Right cardiac atrium (tissue), 5 donors: Measurements from ENCODE around the gene FGD5. TPM values are rescaled to one million over a fixed set of nuclear protein-coding genes. Genes with fewer than 3 reads are reported as not detected.
A peak's percentile ranks its signal among the peaks of the same experiment; 100 is the strongest.

Experiments used
- ATAC-seq, 2 donors: fragments of 200-7000 bp; cut with Tn5 transposase; one replicate each; pipeline versions ENCODE4 v1.8.0 to v1.9.1; 2020; ENCODE audit warnings: moderate library complexity in 2 of 2, mild to moderate bottlenecking in 1 of 2
- DNase-seq, 3 donors: peaks; one replicate each; pipeline ENCODE4 v3.0.0-alpha.2; 2020
- H3K27ac ChIP-seq: one replicate; pipeline ENCODE4 v1.5.1; 2013; ENCODE audit warnings: mild to moderate bottlenecking, low read length, control low read depth, moderate library complexity
- H3K27me3 ChIP-seq: one replicate; pipeline ENCODE4 v1.6.1; 2013; ENCODE audit not compliant: control insufficient read depth, insufficient read depth
- H3K4me1 ChIP-seq: one replicate; pipeline ENCODE4 v1.6.1; 2013; ENCODE audit warnings: low read length; ENCODE audit not compliant: control insufficient read depth, insufficient read depth
- H3K4me3 ChIP-seq: one replicate; pipeline ENCODE4 v1.5.1; 2013; ENCODE audit warnings: low read length, control low read depth
- H3K9me3 ChIP-seq: one replicate; pipeline ENCODE4 v1.6.1; 2013; ENCODE audit warnings: low read length; ENCODE audit not compliant: control insufficient read depth
- WGBS: extraction: QIAGEN DNeasy Blood & Tissue Kit; methylation state at CpG from one replicate; pipeline ENCODE4 v1.1.7; 2013; 5-methylcytosine and 5-hydroxymethylcytosine counted together
- intact Hi-C, 4 donors: fragments of 100-400 bp; cut with DNase I; formaldehyde crosslinking; loops; one replicate each; pipeline versions ENCODE4 v1.11.0 to v1.14.0; 2022 to 2023
- polyA plus RNA-seq: library from polyadenylated mRNA; stranded (reverse); fragments of 200-250 nt; gene quantifications from one replicate; pipeline ENCODE4 v1.2.3, GENCODE V29; 2013
- total RNA-seq, 4 donors: library from RNA; stranded (reverse); fragmentation: NEBNext Ultra II Directional; extraction: Animal tissue kit (Norgen Biotek cat#: 25700); gene quantifications; one replicate each; pipeline ENCODE4 v1.2.1, GENCODE V29; 2021
- donor health status: healthy with polysubstance abuse.
- donor health status: DM: no; HTN: yes; CAD: no.
- donor health status: DM: no; HTN: no; CAD: no.
- donor health status: DM: no; HTN: yes; CAD: no; lungs with severe emphysema.
- donor health status: DM: yes; HTN: yes; CAD: no.

The FGD5 gene
- total and polyA plus RNA-seq, 5 donors, result 8.6 to 30.5 (median 21.2) TPM

GRCh38 chr3:14867936-14868570 lies 49.3 kb downstream of the FGD5 start:
- H3K4me3 ChIP-seq, result no peak overlapping the region
- ATAC-seq, result no peak
- peaks cover 6% of the 10 kb centered on the region for H3K4me1 ChIP-seq
- intact Hi-C loops, result no loop called here
- H3K27ac ChIP-seq, result no peak overlapping the region
- no peaks in the 10 kb centered on the region for H3K9me3 ChIP-seq
- WGBS, result 79% methylated on average over 11 of the region's 11 CpGs
- peak in 1 of 3 donors; percentile 43 for DNase-seq
- no peaks in the 10 kb centered on the region for H3K27me3 ChIP-seq

- ATAC-seq, result peak; percentile 38 to 44
- H3K27me3 ChIP-seq, result no peaks in the 10 kb centered on the region
- H3K4me3 ChIP-seq, result no peak overlapping the region
- no peak overlapping the region for H3K27ac ChIP-seq
- H3K9me3 ChIP-seq, result no peaks in the 10 kb centered on the region
- WGBS, result 76% methylated on average over 17 of the region's 17 CpGs
- intact Hi-C loops, result no loop called here
- H3K4me1 ChIP-seq, result no peaks in the 10 kb centered on the region
- no peak for DNase-seq
Observed at GRCh38 chr3:14869917-14870782, 51.4 kb downstream of the FGD5 start.

DNA sequence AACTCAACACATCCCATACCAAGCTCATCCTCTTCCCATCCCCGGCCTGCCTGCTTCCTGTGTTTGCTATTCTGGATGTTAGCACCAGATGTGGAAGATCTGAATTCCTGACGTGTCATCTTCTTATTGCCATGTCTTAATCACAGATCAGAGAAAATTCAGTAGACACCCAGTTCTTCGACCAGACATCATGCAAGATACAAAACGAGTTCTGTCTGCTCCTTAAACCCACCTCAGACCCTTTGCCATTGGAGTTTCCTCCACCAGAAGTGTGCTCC lies 52.0 kb downstream of the FGD5 start:
- 64% methylated on average over 4 of the region's 4 CpGs for WGBS
- no peaks in the 10 kb centered on the region for H3K27me3 ChIP-seq
- intact Hi-C loops, result no loop called here

DNA sequence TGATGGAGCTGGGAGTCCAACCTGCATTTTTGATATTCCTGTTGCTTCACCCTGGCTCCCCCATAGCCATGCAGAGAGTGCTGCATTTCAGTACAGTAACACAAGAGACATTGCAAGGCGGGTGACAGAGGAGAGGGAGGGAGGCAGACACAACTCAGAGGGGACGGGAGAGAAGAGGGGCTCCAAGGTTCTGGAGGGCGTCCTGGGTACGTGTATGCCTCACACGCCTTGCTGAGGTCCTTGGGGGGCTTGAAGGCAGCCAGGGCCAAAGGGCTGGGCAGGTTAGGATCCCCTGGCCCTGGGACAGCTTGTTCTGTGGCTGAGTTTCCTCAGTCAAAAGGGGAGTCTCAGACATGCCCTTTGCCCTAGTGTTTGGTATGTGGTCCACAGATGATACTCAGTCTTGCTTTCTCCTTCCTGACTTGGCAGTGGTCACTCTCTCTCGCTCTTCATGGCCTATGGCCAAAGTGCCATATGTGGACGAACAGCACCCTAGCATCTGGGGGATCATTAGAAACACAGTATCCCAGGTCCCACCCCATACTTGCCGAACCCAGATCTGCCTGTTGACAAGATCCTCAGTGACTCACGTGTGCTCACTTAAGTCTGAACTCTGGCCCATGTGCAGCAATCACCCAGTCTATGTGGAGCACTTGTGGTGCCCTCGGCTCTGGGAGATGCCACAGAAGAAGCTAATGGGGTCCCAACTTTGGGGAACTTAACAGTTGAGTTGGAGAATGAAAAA lies 52.9 kb downstream of the FGD5 start:
- H3K4me3 ChIP-seq, result no peak overlapping the region
- no peak overlapping the region for H3K27ac ChIP-seq
- no peak for ATAC-seq
- no peaks in the 10 kb centered on the region for H3K9me3 ChIP-seq
- H3K27me3 ChIP-seq, result no peaks in the 10 kb centered on the region
- intact Hi-C loops, result no loop called here
- no peak for DNase-seq
- 68% methylated on average over 10 of the region's 10 CpGs for WGBS
- H3K4me1 ChIP-seq, result no peaks in the 10 kb centered on the region

More for the DNA sequence above, 52.0 kb downstream of the FGD5 start:
- Histone ChIP-seq H3K4me1 (no peaks in the 10 kb centered on the region), H3K27ac (no peak overlapping the region), H3K4me3 (no peak overlapping the region), H3K9me3 (no peaks in the 10 kb centered on the region)
- no peak for ATAC-seq
- DNase-seq, result no peak

GRCh38 chr3:14872706-14873105 lies 53.9 kb downstream of the FGD5 start:
- no peak for DNase-seq
- Histone ChIP-seq H3K4me3 (no peak overlapping the region), H3K9me3 (no peaks in the 10 kb centered on the region), H3K27ac (no peak overlapping the region), H3K27me3 (no peaks in the 10 kb centered on the region), H3K4me1 (no peaks in the 10 kb centered on the region)
- 53% methylated on average over 4 of the region's 4 CpGs for WGBS
- intact Hi-C loops, result no loop called here
- no peak for ATAC-seq

GRCh38 chr3:14874784-14875183 lies 56.0 kb downstream of the FGD5 start:
- H3K27ac ChIP-seq, result no peak overlapping the region
- no peaks in the 10 kb centered on the region for H3K27me3 ChIP-seq
- no peaks in the 10 kb centered on the region for H3K4me1 ChIP-seq
- intact Hi-C loops, result no loop called here
- no peaks in the 10 kb centered on the region for H3K9me3 ChIP-seq
- DNase-seq, result peak in 1 of 3 donors; percentile 40
- H3K4me3 ChIP-seq, result no peak overlapping the region
- ATAC-seq, result peak in 1 of 2 donors; percentile 9
- WGBS, result 53% methylated on average over 4 of the region's 4 CpGs

DNA sequence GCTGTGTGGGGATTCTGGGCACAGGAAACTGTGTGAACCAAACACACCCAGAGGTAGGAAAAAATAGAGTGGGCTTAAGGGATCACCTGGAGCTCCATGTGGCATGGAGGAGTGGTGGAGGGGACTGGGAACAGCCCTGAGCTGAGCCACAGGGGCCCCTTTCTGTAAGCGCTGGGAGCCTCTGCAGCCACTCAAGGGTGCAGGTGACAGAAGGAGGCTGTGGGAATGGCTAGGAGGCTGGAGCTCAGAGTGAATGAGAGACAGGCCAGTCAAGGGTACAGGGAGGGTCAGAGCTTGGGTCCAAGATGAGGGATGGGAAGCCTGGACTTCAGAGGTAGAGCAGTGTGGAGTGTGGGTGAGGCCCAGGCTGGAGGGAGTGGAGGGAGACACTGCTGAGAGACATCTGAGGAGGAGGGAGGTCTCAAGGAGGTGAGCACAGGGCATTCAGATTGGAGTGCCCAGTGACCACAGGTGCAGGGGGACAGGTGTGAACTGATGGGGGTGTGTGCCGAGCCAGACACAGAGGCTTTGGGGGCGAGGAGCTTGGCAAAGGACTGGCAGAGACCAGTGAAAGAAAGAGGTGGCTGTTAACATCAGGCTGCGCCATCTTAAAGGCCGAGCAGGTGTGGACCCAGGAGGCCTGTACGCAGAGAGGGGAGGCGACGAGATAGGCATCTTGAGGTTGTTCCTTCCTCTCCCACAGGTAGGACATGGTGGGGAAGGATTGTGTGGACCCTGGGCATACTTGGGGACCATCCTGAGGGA lies 56.8 kb downstream of the FGD5 start:
- H3K27ac ChIP-seq, result peak overlapping the region; percentile 13
- H3K27me3 ChIP-seq, result no peaks in the 10 kb centered on the region
- DNase-seq, result no peak
- H3K4me3 ChIP-seq, result no peak overlapping the region
- 94% methylated on average over 8 of the region's 8 CpGs for WGBS
- no peaks in the 10 kb centered on the region for H3K4me1 ChIP-seq
- no peaks in the 10 kb centered on the region for H3K9me3 ChIP-seq
- no peak for ATAC-seq
- intact Hi-C loops, result no loop called here

- peak overlapping the region; percentile 54 for H3K27ac ChIP-seq
- H3K9me3 ChIP-seq, result no peaks in the 10 kb centered on the region
- H3K27me3 ChIP-seq, result no peaks in the 10 kb centered on the region
- peak; percentile 85 to 92 for ATAC-seq
- no peaks in the 10 kb centered on the region for H3K4me1 ChIP-seq
- 43% methylated on average over 12 of the region's 12 CpGs for WGBS
- intact Hi-C loops, result no loop called here
- H3K4me3 ChIP-seq, result no peak overlapping the region
- peak; percentile 87 to 89 (median 87) for DNase-seq
Observed at GRCh38 chr3:14876921-14877333, 58.2 kb downstream of the FGD5 start.

GRCh38 chr3:14877469-14877868 lies 58.7 kb downstream of the FGD5 start:
- intact Hi-C loops, result no loop called here
- Histone ChIP-seq H3K4me3 (no peak overlapping the region), H3K9me3 (no peaks in the 10 kb centered on the region), H3K4me1 (no peaks in the 10 kb centered on the region), H3K27ac (peak overlapping the region; percentile 15), H3K27me3 (no peaks in the 10 kb centered on the region)
- DNase-seq (no peak), ATAC-seq (peak in 1 of 2 donors; percentile 1)
- 56% methylated on average over 7 of the region's 7 CpGs for WGBS

DNA sequence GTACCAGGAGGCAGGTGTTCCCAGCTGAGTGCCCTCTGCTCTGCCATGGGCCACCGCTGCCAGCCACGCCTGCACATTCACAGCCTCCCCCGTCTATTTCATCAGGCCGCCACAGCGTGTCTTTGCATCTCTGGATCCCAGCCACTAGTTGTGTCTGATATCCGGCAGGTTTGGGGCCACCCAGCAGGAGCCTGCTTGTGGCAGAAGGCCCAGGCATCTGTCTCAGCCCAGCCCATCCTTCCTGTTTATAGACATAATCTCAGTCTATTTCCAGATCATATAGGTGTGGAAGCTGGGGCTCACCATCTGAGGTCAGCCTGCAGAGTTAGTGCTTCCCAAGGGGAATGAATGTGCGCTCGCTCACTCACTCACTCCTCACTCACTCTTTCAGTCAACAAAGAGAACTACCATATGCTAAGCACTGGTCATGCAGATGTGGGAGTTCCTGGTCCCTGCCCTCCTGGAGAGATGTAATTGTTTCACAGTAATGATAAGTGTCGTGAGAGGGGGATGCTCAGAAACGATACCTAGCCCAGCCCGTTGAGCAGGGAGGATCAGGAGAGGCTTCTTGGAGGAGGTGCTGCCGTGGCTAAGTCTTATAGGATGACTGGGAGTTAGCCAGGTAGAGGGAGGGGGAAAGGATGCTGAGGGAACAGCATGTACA lies 60.6 kb downstream of the FGD5 start:
- H3K27me3 ChIP-seq, result no peaks in the 10 kb centered on the region
- DNase-seq, result peak; percentile 57 to 71 (median 59)
- H3K4me1 ChIP-seq, result no peaks in the 10 kb centered on the region
- WGBS, result 41% methylated on average over 12 of the region's 12 CpGs
- H3K9me3 ChIP-seq, result no peaks in the 10 kb centered on the region
- H3K27ac ChIP-seq, result peak overlapping the region; percentile 10
- intact Hi-C loops, result no loop called here
- no peak overlapping the region for H3K4me3 ChIP-seq
- ATAC-seq, result peak; percentile 38 to 63
